Duodenal mucosa (tissue), 2 donors: ENCODE results near the gene PNLIPRP3.

ENCODE experiments used
- H3K27ac ChIP-seq: one replicate; pipeline ENCODE4 v1.7.0; 2013; ENCODE audit warnings: low read depth, low read length
- H3K27me3 ChIP-seq, 2 donors: one replicate each; pipeline ENCODE4 v1.7.0; 2013; ENCODE audit warnings: low read length in 2 of 2, control low read depth in 1 of 2; ENCODE audit not compliant: insufficient read depth in 2 of 2, control insufficient read depth in 1 of 2
- H3K36me3 ChIP-seq, 2 donors: one replicate each; pipeline ENCODE4 v1.7.0; 2013; ENCODE audit warnings: low read length in 2 of 2, control low read depth in 1 of 2; ENCODE audit not compliant: insufficient read depth in 2 of 2, control insufficient read depth in 1 of 2
- H3K4me1 ChIP-seq, 2 donors: one replicate each; pipeline ENCODE4 v1.7.0; 2013; ENCODE audit warnings: low read length in 2 of 2, control low read depth in 1 of 2; ENCODE audit not compliant: insufficient read depth in 2 of 2, control insufficient read depth in 1 of 2
- H3K4me3 ChIP-seq, 2 donors: one replicate each; pipeline ENCODE4 v1.7.0; 2013; ENCODE audit warnings: low read length in 2 of 2, low read depth in 1 of 2
- H3K9ac ChIP-seq, 2 donors: one replicate each; pipeline ENCODE4 v1.7.0; 2013; ENCODE audit warnings: low read length in 2 of 2, low read depth in 1 of 2
- H3K9me3 ChIP-seq, 2 donors: one replicate each; pipeline ENCODE4 v1.7.0; 2013; ENCODE audit warnings: low read length in 2 of 2, control low read depth in 1 of 2; ENCODE audit not compliant: control insufficient read depth in 1 of 2

PNLIPRP3 gene

GRCh38 chr10:116450861-116451260 lies 23.2 kb downstream of the PNLIPRP3 start:
- no peaks in the 10 kb centered on the region for H3K9me3 ChIP-seq
- H3K4me1 ChIP-seq = no peaks in the 10 kb centered on the region
- no peaks in the 10 kb centered on the region for H3K36me3 ChIP-seq
- H3K4me3 ChIP-seq = no peak overlapping the region
- H3K27ac ChIP-seq = no peak overlapping the region
- H3K9ac ChIP-seq = no peak overlapping the region
- H3K27me3 ChIP-seq = no peaks in the 10 kb centered on the region

GRCh38 chr10:116451711-116452337 lies 24.2 kb downstream of the PNLIPRP3 start:
- H3K9me3 ChIP-seq = no peaks in the 10 kb centered on the region
- no peaks in the 10 kb centered on the region for H3K36me3 ChIP-seq
- no peaks in the 10 kb centered on the region for H3K4me1 ChIP-seq
- H3K27me3 ChIP-seq = no peaks in the 10 kb centered on the region
- H3K9ac ChIP-seq = no peak overlapping the region
- H3K4me3 ChIP-seq = no peak overlapping the region
- H3K27ac ChIP-seq = no peak overlapping the region

- Histone ChIP-seq H3K4me3 (no peak overlapping the region), H3K27ac (no peak overlapping the region), H3K36me3 (no peaks in the 10 kb centered on the region), H3K4me1 (no peaks in the 10 kb centered on the region), H3K27me3 (no peaks in the 10 kb centered on the region), H3K9me3 (no peaks in the 10 kb centered on the region), H3K9ac (no peak overlapping the region)
These were observed 24.7 kb downstream of the PNLIPRP3 start for GRCh38 chr10:116452338-116452720.

GRCh38 chr10:116457488-116457887 lies 29.8 kb downstream of the PNLIPRP3 start:
- H3K27me3 ChIP-seq = no peaks in the 10 kb centered on the region
- no peak overlapping the region for H3K4me3 ChIP-seq
- no peaks in the 10 kb centered on the region for H3K36me3 ChIP-seq
- H3K9me3 ChIP-seq = no peaks in the 10 kb centered on the region
- H3K9ac ChIP-seq = no peak overlapping the region
- no peak overlapping the region for H3K27ac ChIP-seq
- no peaks in the 10 kb centered on the region for H3K4me1 ChIP-seq

GRCh38 chr10:116460219-116460618 lies 32.6 kb downstream of the PNLIPRP3 start:
- Histone ChIP-seq H3K4me3 (no peak overlapping the region), H3K27ac (no peak overlapping the region), H3K9ac (no peak overlapping the region), H3K27me3 (no peaks in the 10 kb centered on the region), H3K36me3 (no peaks in the 10 kb centered on the region), H3K9me3 (no peaks in the 10 kb centered on the region), H3K4me1 (no peaks in the 10 kb centered on the region)

GRCh38 chr10:116461680-116462079 lies 34.0 kb downstream of the PNLIPRP3 start:
- Histone ChIP-seq H3K27me3 (peaks cover 0 to 2% of the 10 kb centered on the region in 2 donors), H3K9me3 (no peaks in the 10 kb centered on the region), H3K27ac (no peak overlapping the region), H3K4me1 (no peaks in the 10 kb centered on the region), H3K4me3 (no peak overlapping the region), H3K36me3 (no peaks in the 10 kb centered on the region), H3K9ac (no peak overlapping the region)

GRCh38 chr10:116464257-116464656 lies 36.6 kb downstream of the PNLIPRP3 start:
- no peaks in the 10 kb centered on the region for H3K36me3 ChIP-seq
- no peaks in the 10 kb centered on the region for H3K9me3 ChIP-seq
- H3K27ac ChIP-seq = no peak overlapping the region
- H3K9ac ChIP-seq = no peak overlapping the region
- H3K4me1 ChIP-seq = no peaks in the 10 kb centered on the region
- H3K4me3 ChIP-seq = no peak overlapping the region
- peaks cover 0 to 4% of the 10 kb centered on the region in 2 donors for H3K27me3 ChIP-seq

- no peaks in the 10 kb centered on the region for H3K4me1 ChIP-seq
- H3K27ac ChIP-seq = no peak overlapping the region
- H3K4me3 ChIP-seq = no peak overlapping the region
- H3K27me3 ChIP-seq = peaks cover 0 to 4% of the 10 kb centered on the region in 2 donors
- no peaks in the 10 kb centered on the region for H3K9me3 ChIP-seq
- H3K36me3 ChIP-seq = no peaks in the 10 kb centered on the region
- H3K9ac ChIP-seq = no peak overlapping the region
These were observed 37.9 kb downstream of the PNLIPRP3 start for GRCh38 chr10:116465546-116465945.

GRCh38 chr10:116466715-116467422 lies 39.2 kb downstream of the PNLIPRP3 start:
- Histone ChIP-seq H3K27me3 (peaks cover 0 to 4% of the 10 kb centered on the region in 2 donors), H3K36me3 (no peaks in the 10 kb centered on the region), H3K27ac (no peak overlapping the region), H3K4me1 (no peaks in the 10 kb centered on the region), H3K4me3 (no peak overlapping the region), H3K9ac (no peak overlapping the region), H3K9me3 (no peaks in the 10 kb centered on the region)

GRCh38 chr10:116469437-116469836 lies 41.8 kb downstream of the PNLIPRP3 start:
- H3K36me3 ChIP-seq = no peaks in the 10 kb centered on the region
- peaks cover 0 to 4% of the 10 kb centered on the region in 2 donors for H3K27me3 ChIP-seq
- no peak overlapping the region for H3K9ac ChIP-seq
- H3K9me3 ChIP-seq = no peaks in the 10 kb centered on the region
- no peak overlapping the region for H3K27ac ChIP-seq
- H3K4me3 ChIP-seq = no peak overlapping the region
- no peaks in the 10 kb centered on the region for H3K4me1 ChIP-seq
